Endodermal cell (in vitro differentiated cells): Measurements from ENCODE around the gene ZDHHC6. TPM values are rescaled to one million over a fixed set of nuclear protein-coding genes. Genes with fewer than 3 reads are reported as not detected.

Source experiments
- DNase-seq: peaks from one replicate; pipeline ENCODE4 v3.0.0-alpha.2; 2017
- H3K27ac ChIP-seq: 2 replicates; pipeline ENCODE4 v1.5.1; 2013; ENCODE audit warnings: mild to moderate bottlenecking, low read depth, low read length, moderate library complexity
- H3K27me3 ChIP-seq: 2 replicates; pipeline ENCODE4 v1.6.1; 2013; ENCODE audit warnings: mild to moderate bottlenecking, low read length, moderate library complexity; ENCODE audit not compliant: insufficient read depth, control insufficient read depth, poor library complexity, severe bottlenecking
- H3K36me3 ChIP-seq: 2 replicates; pipeline ENCODE4 v1.7.0; 2013; ENCODE audit warnings: mild to moderate bottlenecking, low read length, moderate library complexity; ENCODE audit not compliant: control insufficient read depth, insufficient read depth
- H3K4me1 ChIP-seq: one replicate; pipeline ENCODE4 v1.7.0; 2013; ENCODE audit warnings: low read length; ENCODE audit not compliant: control insufficient read depth, insufficient read depth
- H3K4me3 ChIP-seq: 2 replicates; pipeline ENCODE4 v1.5.1; 2013; ENCODE audit warnings: mild to moderate bottlenecking, low read length, moderate library complexity
- H3K9ac ChIP-seq: 2 replicates; pipeline ENCODE4 v1.6.1; 2013; ENCODE audit warnings: mild to moderate bottlenecking, low read length, moderate library complexity; ENCODE audit not compliant: poor library complexity, severe bottlenecking; ENCODE audit errors: extremely low read depth
- H3K9me3 ChIP-seq: 2 replicates; pipeline ENCODE4 v1.6.1; 2013; ENCODE audit warnings: mild to moderate bottlenecking, low read length, moderate library complexity; ENCODE audit not compliant: control insufficient read depth
- H3K27ac Mint-ChIP-seq: 2 replicates; pipeline ENCODE4 v1.8.0; 2020; ENCODE audit warnings: mixed read lengths
- H3K27me3 Mint-ChIP-seq: 2 replicates; pipeline ENCODE4 v1.8.0; 2021; ENCODE audit warnings: mild to moderate bottlenecking, mixed read lengths; ENCODE audit not compliant: insufficient read depth
- H3K36me3 Mint-ChIP-seq: 2 replicates; pipeline ENCODE4 v1.8.0; 2020; ENCODE audit warnings: low read depth, mixed read lengths
- H3K4me1 Mint-ChIP-seq: 2 replicates; pipeline ENCODE4 v1.8.0; 2020; ENCODE audit warnings: mixed read lengths
- H3K4me3 Mint-ChIP-seq: 2 replicates; pipeline ENCODE4 v1.8.0; 2020; ENCODE audit warnings: mild to moderate bottlenecking, moderate library complexity, mixed read lengths
- H3K9me3 Mint-ChIP-seq: 2 replicates; pipeline ENCODE4 v1.8.0; 2020; ENCODE audit warnings: mild to moderate bottlenecking, mixed read lengths
- WGBS, 2 experiments: methylation state at CpG; one replicate each; pipeline versions ENCODE4 v1.1.5 to v1.1.7; 2013; ENCODE audit warnings: missing lambda C conversion rate in 2 of 2, mixed read lengths in 1 of 2; ENCODE audit not compliant: insufficient coverage in 1 of 2, insufficient read length in 1 of 2; 5-methylcytosine and 5-hydroxymethylcytosine counted together
- long read RNA-seq, 4 experiments: library from polyadenylated mRNA in 2 of 4; library from RNA in 1 of 4; library from capped mRNA in 1 of 4; stranded (forward) in 3 of 4; unstranded in 1 of 4; transcript quantifications; one replicate each; pipeline ENCODE4 v2.0.0, GENCODE V29; 2020 to 2021; ENCODE audit warnings: inconsistent platforms in 1 of 4
- polyA plus RNA-seq, 2 experiments: library from polyadenylated mRNA; stranded (reverse); fragments of 50-300 nt; gene quantifications; one replicate each; pipeline ENCODE4 v1.2.3, GENCODE V29; 2013
- total RNA-seq, 2 donors: library from RNA; stranded (reverse); fragmentation: NEBNext Ultra II Directional in 1 of 2; extraction: Animal tissue kit (Norgen Biotek cat#: 25700) in 1 of 2; gene quantifications; 2 replicates in 1 of 2; 3 replicates in 1 of 2; pipeline ENCODE4 v1.2.1, GENCODE V29; 2021
- TF ChIP-seq, protein P1 (sequence below): fragments of 200-600 bp; sonication (generic); conservative IDR thresholded peaks from 2 replicates; pipeline ENCODE4 v1.5.0; 2021; ENCODE audit warnings: antibody characterized with exemption, mild to moderate bottlenecking

The ZDHHC6 gene, protein sequence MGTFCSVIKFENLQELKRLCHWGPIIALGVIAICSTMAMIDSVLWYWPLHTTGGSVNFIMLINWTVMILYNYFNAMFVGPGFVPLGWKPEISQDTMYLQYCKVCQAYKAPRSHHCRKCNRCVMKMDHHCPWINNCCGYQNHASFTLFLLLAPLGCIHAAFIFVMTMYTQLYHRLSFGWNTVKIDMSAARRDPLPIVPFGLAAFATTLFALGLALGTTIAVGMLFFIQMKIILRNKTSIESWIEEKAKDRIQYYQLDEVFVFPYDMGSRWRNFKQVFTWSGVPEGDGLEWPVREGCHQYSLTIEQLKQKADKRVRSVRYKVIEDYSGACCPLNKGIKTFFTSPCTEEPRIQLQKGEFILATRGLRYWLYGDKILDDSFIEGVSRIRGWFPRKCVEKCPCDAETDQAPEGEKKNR
- 10 to 100 TPM; 30.4 to 35.7 TPM for total RNA-seq
- polyA plus RNA-seq (2013, experiment 1 of 2): 33.2 TPM
- polyA plus RNA-seq (2013, experiment 2 of 2): 30.8 TPM
- long read RNA-seq, experiment 1, partial matches to known transcripts: 4 of 10 reads
- long read RNA-seq, experiment 1, other reads (novel, unspliced or antisense): 4 of 10 reads
- long read RNA-seq, experiment 2, partial matches to known transcripts: 6 of 41 reads
- long read RNA-seq, experiment 2, other reads (novel, unspliced or antisense): 29 of 41 reads
- long read RNA-seq, experiment 3, transcript ZDHHC6-202 (11 exons, 2,170 nt): major isoform, 114 of 173 reads
- long read RNA-seq, experiment 3, transcript ZDHHC6-201 (11 exons, 1,721 nt): minor isoform, 7 of 173 reads
- long read RNA-seq, experiment 3, partial matches to known transcripts: 5 of 173 reads
- long read RNA-seq, experiment 3, other reads (novel, unspliced or antisense): 46 of 173 reads
- long read RNA-seq, experiment 4, transcript ZDHHC6-202 (11 exons, 2,170 nt): major isoform, 13 of 42 reads
- long read RNA-seq, experiment 4, partial matches to known transcripts: 3 of 42 reads
- long read RNA-seq, experiment 4, other reads (novel, unspliced or antisense): 25 of 42 reads

GRCh38 chr10:112446855-112447619 is at the start of gene ZDHHC6, which contains the start of gene VTI1A:
ZDHHC6 (minus strand) TSS chr10:112446914; CDS start chr10:112445436, 1,478 bp downstream.
VTI1A (plus strand) TSS chr10:112447215; CDS start chr10:112447374, 159 bp downstream.
- Histone ChIP-seq H3K4me1 (no peaks in the 10 kb centered on the region), H3K27ac (peak within 1 kb of the TSS; percentile 52), H3K9ac (peak within 1 kb of the TSS; percentile 91), H3K9me3 (no peaks in the 10 kb centered on the region), H3K27me3 (no peaks in the 10 kb centered on the region), H3K36me3 (peaks cover 38% of the 10 kb centered on the region), H3K4me3 (peak within 1 kb of the TSS; percentile 90)
- no peaks in the 10 kb centered on the region for H3K9me3 Mint-ChIP-seq
- peaks cover 10% of the 10 kb centered on the region for H3K4me1 Mint-ChIP-seq
- WGBS, 2 experiments: 0 to 1% methylated on average over 35 to 59 of the region's 59 CpGs
- H3K27me3 Mint-ChIP-seq: no peaks in the 10 kb centered on the region
- DNase-seq: peak; percentile 94
- H3K4me3 Mint-ChIP-seq: peak within 1 kb of the TSS; percentile 80
- H3K36me3 Mint-ChIP-seq: peaks cover 23% of the 10 kb centered on the region
- TF ChIP-seq, protein P1, sequence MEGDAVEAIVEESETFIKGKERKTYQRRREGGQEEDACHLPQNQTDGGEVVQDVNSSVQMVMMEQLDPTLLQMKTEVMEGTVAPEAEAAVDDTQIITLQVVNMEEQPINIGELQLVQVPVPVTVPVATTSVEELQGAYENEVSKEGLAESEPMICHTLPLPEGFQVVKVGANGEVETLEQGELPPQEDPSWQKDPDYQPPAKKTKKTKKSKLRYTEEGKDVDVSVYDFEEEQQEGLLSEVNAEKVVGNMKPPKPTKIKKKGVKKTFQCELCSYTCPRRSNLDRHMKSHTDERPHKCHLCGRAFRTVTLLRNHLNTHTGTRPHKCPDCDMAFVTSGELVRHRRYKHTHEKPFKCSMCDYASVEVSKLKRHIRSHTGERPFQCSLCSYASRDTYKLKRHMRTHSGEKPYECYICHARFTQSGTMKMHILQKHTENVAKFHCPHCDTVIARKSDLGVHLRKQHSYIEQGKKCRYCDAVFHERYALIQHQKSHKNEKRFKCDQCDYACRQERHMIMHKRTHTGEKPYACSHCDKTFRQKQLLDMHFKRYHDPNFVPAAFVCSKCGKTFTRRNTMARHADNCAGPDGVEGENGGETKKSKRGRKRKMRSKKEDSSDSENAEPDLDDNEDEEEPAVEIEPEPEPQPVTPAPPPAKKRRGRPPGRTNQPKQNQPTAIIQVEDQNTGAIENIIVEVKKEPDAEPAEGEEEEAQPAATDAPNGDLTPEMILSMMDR: peak; percentile 41
- H3K27ac Mint-ChIP-seq: peak within 1 kb of the TSS; percentile 99

- WGBS, 2 experiments: 93 to 100% methylated on average over 4 to 6 of the region's 6 CpGs
- H3K9ac ChIP-seq: no peak overlapping the region
Observed at GRCh38 chr10:112492736-112493135, 46.0 kb upstream of the ZDHHC6 start.

More at GRCh38 chr10:112492736-112493135, 46.0 kb upstream of the ZDHHC6 start:
- TF ChIP-seq, protein P1: no peak
- Mint-ChIP-seq H3K36me3 (no peaks in the 10 kb centered on the region), H3K4me3 (no peak overlapping the region), H3K4me1 (peaks cover 10% of the 10 kb centered on the region), H3K9me3 (no peaks in the 10 kb centered on the region), H3K27ac (no peak overlapping the region), H3K27me3 (no peaks in the 10 kb centered on the region)
- Histone ChIP-seq H3K27ac (no peak overlapping the region), H3K27me3 (no peaks in the 10 kb centered on the region), H3K36me3 (no peaks in the 10 kb centered on the region), H3K4me1 (peaks cover 6% of the 10 kb centered on the region), H3K9me3 (no peaks in the 10 kb centered on the region), H3K4me3 (no peak overlapping the region)
- no peak for DNase-seq
